Stomach (tissue), 9 donors: ENCODE data around the gene EFEMP1. TPM values are rescaled to one million over a fixed set of nuclear protein-coding genes. Genes with fewer than 3 reads are reported as not detected.

Source experiments
- DNase-seq, 2 donors: peaks; one replicate each; pipeline versions ENCODE4 v3.0.0 to v3.0.0-alpha.2; 2013 to 2019
- H3K27ac ChIP-seq, 5 donors: fragments of 200-600 bp in 4 of 5; sonication (generic) in 4 of 5; one replicate each; pipeline ENCODE4 v1.5.1; 2013 to 2019; ENCODE audit warnings: mild to moderate bottlenecking in 1 of 5, moderate library complexity in 1 of 5
- H3K27me3 ChIP-seq, 3 donors: fragments of 200-600 bp; sonication (generic); one replicate each; pipeline ENCODE4 v1.5.1; 2017 to 2019; ENCODE audit warnings: mixed run types in 1 of 3
- H3K36me3 ChIP-seq, 4 donors: fragments of 200-600 bp; sonication (generic); 1 replicate in 3 of 4; 2 replicates in 1 of 4; pipeline ENCODE4 v1.5.1; 2016 to 2019
- H3K4me1 ChIP-seq, 4 donors: fragments of 200-600 bp; sonication (generic); one replicate each; pipeline ENCODE4 v1.5.1; 2016 to 2019
- H3K4me3 ChIP-seq, 4 donors: fragments of 200-600 bp; sonication (generic) in 3 of 4; one replicate each; pipeline ENCODE4 v1.5.1; 2016 to 2019; ENCODE audit warnings: mild to moderate bottlenecking in 1 of 4
- H3K9me3 ChIP-seq, 4 donors: fragments of 200-600 bp; sonication (generic); one replicate each; pipeline ENCODE4 v1.5.1; 2016 to 2019
- CTCF ChIP-seq, 7 experiments: fragments of 450-650 bp in 4 of 7; fragments of 200-600 bp in 3 of 7; sonication (generic) in 3 of 7; IDR thresholded peaks; one replicate each; pipeline ENCODE4 v1.5.1; 2016 to 2019; ENCODE audit warnings: antibody characterized with exemption in 7 of 7, control low read depth in 2 of 7, mild to moderate bottlenecking in 1 of 7
- EP300 ChIP-seq: sonication (generic); formaldehyde crosslinking; IDR thresholded peaks from one replicate; pipeline ENCODE4 v1.6.1; 2017; ENCODE audit warnings: antibody characterized with exemption
- POLR2A ChIP-seq, 4 donors: fragments of 450-650 bp; IDR thresholded peaks; one replicate each; pipeline ENCODE4 v1.6.1; 2016; ENCODE audit warnings: antibody characterized with exemption in 4 of 4, control low read depth in 2 of 4, mild to moderate bottlenecking in 1 of 4, moderate library complexity in 1 of 4
- POLR2AphosphoS5 ChIP-seq, 3 donors: sonication (generic); formaldehyde crosslinking; IDR thresholded peaks; one replicate each; pipeline ENCODE4 v1.6.1; 2016; ENCODE audit warnings: antibody characterized with exemption in 3 of 3
- WGBS, 5 donors: extraction: QIAGEN DNeasy Blood & Tissue Kit in 3 of 5; methylation state at CpG; one replicate each; pipeline versions ENCODE4 v1.1.5 to v1.1.7; 2013 to 2018; 5-methylcytosine and 5-hydroxymethylcytosine counted together
- intact Hi-C: fragments of 100-400 bp; cut with DNase I; formaldehyde crosslinking; loops from one replicate; pipeline ENCODE4 v1.15.1; 2023; ENCODE audit warnings: low total_unique reads
- polyA plus RNA-seq, 3 donors: library from polyadenylated mRNA; stranded (reverse); fragments of 200-250 nt; gene quantifications; one replicate each; pipeline ENCODE4 v1.2.3, GENCODE V29; 2013
- total RNA-seq, 5 donors: library from RNA; depleted of rRNA; stranded (reverse); fragments of >200 nt; gene quantifications; one replicate each; pipeline versions ENCODE4 v1.1.0 to v1.2.3, GENCODE V29; 2014 to 2016
- donor health status: healthy with polysubstance abuse.
- donor health status: Bipolar disorder and iron deficiency.
- donor health status: healthy.

EFEMP1 gene
- total and polyA plus RNA-seq, 8 donors, result 18.4 to 131 (median 31.8) TPM

GRCh38 chr2:55862673-55863390 lies 60.8 kb downstream of the EFEMP1 start:
- peaks cover 6 to 25% (median 17%) of the 10 kb centered on the region in 4 donors for H3K4me1 ChIP-seq
- H3K4me3 ChIP-seq, result no peak overlapping the region
- peak overlapping the region in 4 of 5 donors; percentile 71 to 78 (median 76) for H3K27ac ChIP-seq
- no peaks in the 10 kb centered on the region for H3K36me3 ChIP-seq
- WGBS, 5 donors, result 83 to 88% (median 85%) methylated on average over 7 of the region's 7 CpGs
- H3K27me3 ChIP-seq, result no peaks in the 10 kb centered on the region
- TF ChIP-seq POLR2A (IDR thresholded peaks at IDR 0.05) (no peak), POLR2AphosphoS5 (IDR thresholded peaks at IDR 0.05) (peak; percentile 51 to 86 (median 82)), EP300 (peak; percentile 18)
- peak; percentile 33 to 80 for DNase-seq
- intact Hi-C loops, result no loop called here
- H3K9me3 ChIP-seq, result no peaks in the 10 kb centered on the region

GRCh38 chr2:55862246-55862645 lies 61.3 kb downstream of the EFEMP1 start:
- Histone ChIP-seq H3K27ac (peak overlapping the region in 4 of 5 donors; percentile 71 to 78 (median 76)), H3K36me3 (no peaks in the 10 kb centered on the region), H3K9me3 (no peaks in the 10 kb centered on the region), H3K4me3 (no peak overlapping the region), H3K27me3 (no peaks in the 10 kb centered on the region), H3K4me1 (peaks cover 6 to 25% (median 19%) of the 10 kb centered on the region in 4 donors)
- intact Hi-C loops, result no loop called here
- 38 to 77% (median 54%) methylated on average over 3 of the region's 3 CpGs for WGBS, 5 donors
- no peak for TF ChIP-seq EP300
- TF ChIP-seq POLR2A (IDR thresholded peaks at IDR 0.05), result no peak
- no peak for TF ChIP-seq CTCF (IDR thresholded peaks at IDR 0.05)
- peak in 2 of 3 donors; percentile 19 to 25 for TF ChIP-seq POLR2AphosphoS5 (IDR thresholded peaks at IDR 0.05)
- DNase-seq, result peak in 1 of 2 donors; percentile 36

GRCh38 chr2:55861733-55862132 lies 61.8 kb downstream of the EFEMP1 start:
- 90 to 94% (median 92%) methylated on average over 6 of the region's 6 CpGs for WGBS, 5 donors
- intact Hi-C loops, result no loop called here
- no peaks in the 10 kb centered on the region for H3K36me3 ChIP-seq

GRCh38 chr2:55860832-55861231 lies 62.8 kb downstream of the EFEMP1 start:
- no peak overlapping the region for H3K4me3 ChIP-seq
- whole genome bisulfite sequencing, 5 donors, result 63 to 87% (median 80%) methylated on average over 2 of the region's 2 CpGs
- H3K27ac ChIP-seq, result no peak overlapping the region
- no peaks in the 10 kb centered on the region for H3K9me3 ChIP-seq
- no peak for TF ChIP-seq CTCF (IDR thresholded peaks at IDR 0.05)
- TF ChIP-seq POLR2AphosphoS5 (IDR thresholded peaks at IDR 0.05), result no peak
- no peak for TF ChIP-seq POLR2A (IDR thresholded peaks at IDR 0.05)
- TF ChIP-seq EP300, result no peak
- DNase-seq, result peak in 1 of 2 donors; percentile 31
- intact Hi-C loops, result no loop called here
- H3K36me3 ChIP-seq, result no peaks in the 10 kb centered on the region
- H3K4me1 ChIP-seq, result peaks cover 6 to 34% (median 25%) of the 10 kb centered on the region in 4 donors
- H3K27me3 ChIP-seq, result no peaks in the 10 kb centered on the region

More at GRCh38 chr2:55861733-55862132, 61.8 kb downstream of the EFEMP1 start:
- Histone ChIP-seq H3K4me1 (peaks cover 6 to 30% (median 24%) of the 10 kb centered on the region in 4 donors), H3K27ac (peak overlapping the region in 4 of 5 donors; percentile 71 to 78 (median 76)), H3K9me3 (no peaks in the 10 kb centered on the region), H3K4me3 (no peak overlapping the region), H3K27me3 (no peaks in the 10 kb centered on the region)
- TF ChIP-seq POLR2AphosphoS5 (IDR thresholded peaks at IDR 0.05) (no peak), CTCF (IDR thresholded peaks at IDR 0.05) (no peak), POLR2A (IDR thresholded peaks at IDR 0.05) (no peak), EP300 (no peak)
- DNase-seq, result no peak

- H3K36me3 ChIP-seq, result no peaks in the 10 kb centered on the region
- intact Hi-C loops, result no loop called here
- no peaks in the 10 kb centered on the region for H3K9me3 ChIP-seq
- peaks cover 6 to 40% (median 24%) of the 10 kb centered on the region in 4 donors for H3K4me1 ChIP-seq
- TF ChIP-seq CTCF (IDR thresholded peaks at IDR 0.05) (no peak), EP300 (no peak), POLR2AphosphoS5 (IDR thresholded peaks at IDR 0.05) (no peak), POLR2A (IDR thresholded peaks at IDR 0.05) (no peak)
- DNase-seq, result no peak
- H3K27ac ChIP-seq, result no peak overlapping the region
- WGBS, 5 donors, result 90 to 99% (median 96%) methylated on average over 3 of the region's 3 CpGs
- no peak overlapping the region for H3K4me3 ChIP-seq
- no peaks in the 10 kb centered on the region for H3K27me3 ChIP-seq
Measured at GRCh38 chr2:55859875-55860274, 63.7 kb downstream of the EFEMP1 start.
